ENCODE measurements around the gene AQP4. TPM values are rescaled to one million over a fixed set of nuclear protein-coding genes. Genes with fewer than 3 reads are reported as not detected.

AQP4 gene, protein sequence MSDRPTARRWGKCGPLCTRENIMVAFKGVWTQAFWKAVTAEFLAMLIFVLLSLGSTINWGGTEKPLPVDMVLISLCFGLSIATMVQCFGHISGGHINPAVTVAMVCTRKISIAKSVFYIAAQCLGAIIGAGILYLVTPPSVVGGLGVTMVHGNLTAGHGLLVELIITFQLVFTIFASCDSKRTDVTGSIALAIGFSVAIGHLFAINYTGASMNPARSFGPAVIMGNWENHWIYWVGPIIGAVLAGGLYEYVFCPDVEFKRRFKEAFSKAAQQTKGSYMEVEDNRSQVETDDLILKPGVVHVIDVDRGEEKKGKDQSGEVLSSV
- total RNA-seq = not detected in 2 replicates

GRCh38 chr18:26865557-26865956 lies at the start of gene AQP4:
Gene AQP4 (minus strand): TSS chr18:26865707. CDS start chr18:26865689, 18 bp downstream.

Data from hair follicle dermal papilla cell (primary cell).